Liver (tissue), 9 donors: ENCODE data around the gene SNAPC2. TPM values are rescaled to one million over a fixed set of nuclear protein-coding genes. Genes with fewer than 3 reads are reported as not detected.

Experiments used
- DNase-seq: peaks from one replicate; pipeline ENCODE4 v3.0.0-alpha.2; 2017; ENCODE audit warnings: low spot score
- H3K27ac ChIP-seq, 2 donors: one replicate each; pipeline ENCODE4 v1.7.0; 2013; ENCODE audit warnings: inconsistent platforms in 2 of 2, low read length in 2 of 2, control low read depth in 1 of 2, low read depth in 1 of 2, mild to moderate bottlenecking in 1 of 2
- H3K27me3 ChIP-seq, 4 donors: one replicate each; pipeline versions ENCODE4 v1.6.1 to v1.7.0; 2013; ENCODE audit warnings: low read length in 3 of 4, inconsistent platforms in 1 of 4, mild to moderate bottlenecking in 1 of 4, moderate library complexity in 1 of 4; ENCODE audit not compliant: control insufficient read depth in 4 of 4, insufficient read depth in 4 of 4
- H3K36me3 ChIP-seq, 4 donors: one replicate each; pipeline versions ENCODE4 v1.6.1 to v1.7.0; 2013; ENCODE audit warnings: low read length in 3 of 4, mild to moderate bottlenecking in 3 of 4, low read depth in 1 of 4, moderate library complexity in 1 of 4; ENCODE audit not compliant: control insufficient read depth in 4 of 4, insufficient read depth in 3 of 4
- H3K4me1 ChIP-seq, 4 donors: one replicate each; pipeline versions ENCODE4 v1.6.1 to v1.7.0; 2013; ENCODE audit warnings: low read length in 3 of 4, mild to moderate bottlenecking in 3 of 4, moderate library complexity in 1 of 4; ENCODE audit not compliant: control insufficient read depth in 4 of 4, insufficient read depth in 4 of 4
- H3K4me3 ChIP-seq, 3 donors: one replicate each; pipeline versions ENCODE4 v1.6.1 to v1.7.0; 2013; ENCODE audit warnings: low read length in 3 of 3, control low read depth in 1 of 3, low read depth in 1 of 3, mild to moderate bottlenecking in 1 of 3
- H3K9ac ChIP-seq, 2 donors: one replicate each; pipeline ENCODE4 v1.7.0; 2013; ENCODE audit warnings: low read length in 2 of 2, mild to moderate bottlenecking in 2 of 2, moderate library complexity in 2 of 2, control low read depth in 1 of 2, low read depth in 1 of 2
- H3K9me3 ChIP-seq, 4 donors: one replicate each; pipeline versions ENCODE4 v1.6.1 to v1.7.0; 2013; ENCODE audit warnings: low read length in 3 of 4; ENCODE audit not compliant: control insufficient read depth in 4 of 4
- EGR1 ChIP-seq, 2 donors: IDR thresholded peaks; 2 replicates each; pipeline ENCODE4 v1.6.1; 2016 to 2018; ENCODE audit warnings: antibody characterized with exemption in 2 of 2, low read depth in 2 of 2
- FOXA1 ChIP-seq: IDR thresholded peaks from 2 replicates; pipeline ENCODE4 v1.6.1; 2016; ENCODE audit warnings: antibody characterized with exemption
- GABPA ChIP-seq, 2 donors: IDR thresholded peaks in 1 of 2; conservative IDR thresholded peaks in 1 of 2; 2 replicates each; pipeline ENCODE4 v1.6.1; 2016; ENCODE audit warnings: antibody characterized with exemption in 2 of 2, mild to moderate bottlenecking in 1 of 2, moderate library complexity in 1 of 2
- HNF4A ChIP-seq, 2 donors: conservative IDR thresholded peaks; 2 replicates each; pipeline ENCODE4 v1.6.1; 2016; ENCODE audit warnings: antibody characterized with exemption in 2 of 2, mild to moderate bottlenecking in 2 of 2
- HNF4G ChIP-seq: IDR thresholded peaks from 2 replicates; pipeline ENCODE4 v1.6.1; 2016; ENCODE audit warnings: antibody characterized with exemption
- JUND ChIP-seq, 2 donors: IDR thresholded peaks; 2 replicates each; pipeline ENCODE4 v1.6.1; 2016; ENCODE audit warnings: antibody characterized with exemption in 2 of 2
- NR2F2 ChIP-seq: IDR thresholded peaks from 2 replicates; pipeline ENCODE4 v1.6.1; 2016; ENCODE audit warnings: antibody characterized with exemption
- RAD21 ChIP-seq, 2 donors: IDR thresholded peaks; 2 replicates each; pipeline ENCODE4 v1.6.1; 2016; ENCODE audit warnings: antibody characterized with exemption in 2 of 2, mild to moderate bottlenecking in 2 of 2
- RXRA ChIP-seq, 2 donors: IDR thresholded peaks; 2 replicates each; pipeline ENCODE4 v1.6.1; 2017 to 2018; ENCODE audit warnings: antibody characterized with exemption in 2 of 2, mild to moderate bottlenecking in 1 of 2
- SP1 ChIP-seq: IDR thresholded peaks from 2 replicates; pipeline ENCODE4 v1.6.1; 2018; ENCODE audit warnings: antibody characterized with exemption, mild to moderate bottlenecking
- TAF1 ChIP-seq: conservative IDR thresholded peaks from 2 replicates; pipeline ENCODE4 v1.6.1; 2016; ENCODE audit warnings: antibody characterized with exemption, mild to moderate bottlenecking
- YY1 ChIP-seq: IDR thresholded peaks from 2 replicates; pipeline ENCODE4 v1.6.1; 2016; ENCODE audit warnings: antibody characterized with exemption, mild to moderate bottlenecking
- WGBS: extraction: QIAGEN DNeasy Blood & Tissue Kit; methylation state at CpG from one replicate; pipeline ENCODE4 v1.1.7; 2013; 5-methylcytosine and 5-hydroxymethylcytosine counted together
- polyA plus RNA-seq, 2 donors: library from polyadenylated mRNA; stranded (reverse) in 1 of 2; unstranded in 1 of 2; fragments of 200-250 nt in 1 of 2; fragments of >200 nt in 1 of 2; fragmentation: Nextera tagmentation in 1 of 2; extraction: Ambion mirVana in 1 of 2; gene quantifications; one replicate each; pipeline versions ENCODE4 v1.2.1 to v1.2.3, GENCODE V29; 2013 to 2015
- total RNA-seq, 2 donors: library from RNA; depleted of rRNA; stranded (reverse); fragments of >200 nt; gene quantifications; one replicate each; pipeline ENCODE4 v1.2.3, GENCODE V29; 2014
- TF ChIP-seq, protein P1 (sequence below): IDR thresholded peaks from 2 replicates; pipeline ENCODE4 v1.6.1; 2016; ENCODE audit warnings: antibody characterized with exemption
- TF ChIP-seq, protein P2 (sequence below): IDR thresholded peaks from 2 replicates; pipeline ENCODE4 v1.6.1; 2016; ENCODE audit warnings: antibody characterized with exemption
- TF ChIP-seq, protein P3 (sequence below): IDR thresholded peaks from 2 replicates; pipeline ENCODE4 v1.6.1; 2016; ENCODE audit warnings: antibody characterized with exemption, mild to moderate bottlenecking
- TF ChIP-seq, protein P4 (sequence below): IDR thresholded peaks from 2 replicates; pipeline ENCODE4 v1.6.1; 2016; ENCODE audit warnings: antibody characterized with exemption
- TF ChIP-seq, protein P5 (sequence below): fragments of 150-350 bp; IDR thresholded peaks from 2 replicates; pipeline ENCODE4 v1.5.1; 2017; ENCODE audit warnings: improper control_type of control experiment, low read depth, low read length; ENCODE audit not compliant: missing input control
- donor health status: healthy.
- donor health status: healthy.
- donor health status: healthy.
- donor health status: healthy.
- donor health status: healthy.

The SNAPC2 gene
- total and polyA plus RNA-seq, 4 donors = 2.8 to 7.1 (median 3.3) TPM

DNA sequence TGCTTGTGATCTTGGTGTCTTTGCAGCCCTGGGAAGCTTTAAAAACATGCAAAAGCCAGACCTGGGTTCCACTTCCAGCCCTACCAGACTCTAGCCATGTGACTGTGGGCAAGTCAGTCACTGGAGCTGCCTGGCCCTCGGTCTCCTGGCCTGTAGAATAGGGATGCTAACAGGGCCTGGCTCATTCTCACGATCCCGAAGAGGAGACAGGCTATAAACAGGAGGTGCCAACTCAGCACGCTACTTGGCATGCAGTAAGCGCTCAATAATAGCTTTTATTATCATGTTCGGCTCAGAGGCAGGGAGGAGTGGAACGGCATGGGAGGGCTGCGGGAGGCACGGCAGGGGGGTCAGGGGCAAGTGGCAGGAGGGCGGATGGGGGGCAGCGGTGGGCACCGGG is 4.1 kb downstream of the SNAPC2 start:
- no peak for DNase-seq
- no peaks in the 10 kb centered on the region for H3K9me3 ChIP-seq
- no peak overlapping the region for H3K4me3 ChIP-seq
- H3K9ac ChIP-seq = no peak overlapping the region
- H3K27ac ChIP-seq = no peak overlapping the region
- peaks cover 13 to 30% (median 21%) of the 10 kb centered on the region in 4 donors for H3K4me1 ChIP-seq
- 79% methylated on average over 12 of the region's 12 CpGs for WGBS
- H3K27me3 ChIP-seq = no peaks in the 10 kb centered on the region
- TF ChIP-seq RXRA (IDR thresholded peaks at IDR 0.05) = no peak
- no peak for TF ChIP-seq TAF1
- TF ChIP-seq, protein P1, sequence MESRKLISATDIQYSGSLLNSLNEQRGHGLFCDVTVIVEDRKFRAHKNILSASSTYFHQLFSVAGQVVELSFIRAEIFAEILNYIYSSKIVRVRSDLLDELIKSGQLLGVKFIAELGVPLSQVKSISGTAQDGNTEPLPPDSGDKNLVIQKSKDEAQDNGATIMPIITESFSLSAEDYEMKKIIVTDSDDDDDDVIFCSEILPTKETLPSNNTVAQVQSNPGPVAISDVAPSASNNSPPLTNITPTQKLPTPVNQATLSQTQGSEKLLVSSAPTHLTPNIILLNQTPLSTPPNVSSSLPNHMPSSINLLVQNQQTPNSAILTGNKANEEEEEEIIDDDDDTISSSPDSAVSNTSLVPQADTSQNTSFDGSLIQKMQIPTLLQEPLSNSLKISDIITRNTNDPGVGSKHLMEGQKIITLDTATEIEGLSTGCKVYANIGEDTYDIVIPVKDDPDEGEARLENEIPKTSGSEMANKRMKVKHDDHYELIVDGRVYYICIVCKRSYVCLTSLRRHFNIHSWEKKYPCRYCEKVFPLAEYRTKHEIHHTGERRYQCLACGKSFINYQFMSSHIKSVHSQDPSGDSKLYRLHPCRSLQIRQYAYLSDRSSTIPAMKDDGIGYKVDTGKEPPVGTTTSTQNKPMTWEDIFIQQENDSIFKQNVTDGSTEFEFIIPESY = no peak
- no peak for TF ChIP-seq RAD21 (IDR thresholded peaks at IDR 0.05)
- TF ChIP-seq, protein P2, sequence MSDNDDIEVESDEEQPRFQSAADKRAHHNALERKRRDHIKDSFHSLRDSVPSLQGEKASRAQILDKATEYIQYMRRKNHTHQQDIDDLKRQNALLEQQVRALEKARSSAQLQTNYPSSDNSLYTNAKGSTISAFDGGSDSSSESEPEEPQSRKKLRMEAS = no peak
- TF ChIP-seq GABPA (IDR thresholded peaks at IDR 0.05 in 1 of 2, conservative IDR thresholded peaks at IDR 0.05 in 1 of 2) = no peak
- TF ChIP-seq HNF4A (conservative IDR thresholded peaks at IDR 0.05) = no peak
- TF ChIP-seq HNF4G = no peak
- no peak for TF ChIP-seq JUND (IDR thresholded peaks at IDR 0.05)
- H3K36me3 ChIP-seq = peaks cover 0 to 12% (median 5%) of the 10 kb centered on the region in 4 donors

DNA sequence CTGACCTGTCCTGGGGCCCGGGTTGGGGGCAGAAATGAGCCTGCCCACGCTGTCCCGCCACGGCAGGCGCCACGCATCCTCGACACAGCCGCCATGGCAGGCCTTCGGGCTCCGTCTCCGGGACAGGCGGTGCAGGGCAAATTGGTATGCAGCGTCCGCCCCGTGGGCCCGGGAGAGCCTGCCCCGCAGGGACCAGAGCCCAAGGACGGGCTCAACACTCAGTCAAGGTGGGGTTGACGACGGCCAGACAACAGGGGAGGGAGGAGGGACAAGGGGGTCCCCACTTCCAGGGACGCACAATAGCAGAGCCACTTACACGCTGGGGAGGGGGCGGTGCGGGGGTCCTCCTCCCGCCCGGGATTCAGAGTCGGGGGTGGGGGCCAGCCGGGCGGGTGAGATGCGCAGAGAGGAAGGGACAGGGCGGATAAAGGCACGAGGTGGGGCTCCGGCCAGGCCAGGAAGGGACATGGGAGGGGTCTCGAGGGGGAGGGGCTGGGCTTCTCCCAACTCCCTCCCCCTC is 4.6 kb downstream of the SNAPC2 start:
- Histone ChIP-seq H3K9me3 (no peaks in the 10 kb centered on the region), H3K27me3 (no peaks in the 10 kb centered on the region), H3K36me3 (peaks cover 0 to 12% (median 6%) of the 10 kb centered on the region in 4 donors), H3K27ac (no peak overlapping the region), H3K4me3 (peak overlapping the region in 1 of 3 donors; percentile 55), H3K9ac (no peak overlapping the region), H3K4me1 (peaks cover 13 to 29% (median 20%) of the 10 kb centered on the region in 4 donors)
- WGBS = 46% methylated on average over 34 of the region's 34 CpGs
- TF ChIP-seq, protein P2 = no peak
- TF ChIP-seq NR2F2 (no peak), GABPA (IDR thresholded peaks at IDR 0.05 in 1 of 2, conservative IDR thresholded peaks at IDR 0.05 in 1 of 2) (no peak), JUND (IDR thresholded peaks at IDR 0.05) (no peak), YY1 (no peak), FOXA1 (no peak), TAF1 (no peak), RXRA (IDR thresholded peaks at IDR 0.05) (no peak), SP1 (no peak), HNF4A (conservative IDR thresholded peaks at IDR 0.05) (no peak), HNF4G (no peak), EGR1 (IDR thresholded peaks at IDR 0.05; ENCODE audit: low read depth in 2 of 2) (no peak), RAD21 (IDR thresholded peaks at IDR 0.05) (no peak)
- TF ChIP-seq, protein P1 = no peak
- TF ChIP-seq, protein P3, sequence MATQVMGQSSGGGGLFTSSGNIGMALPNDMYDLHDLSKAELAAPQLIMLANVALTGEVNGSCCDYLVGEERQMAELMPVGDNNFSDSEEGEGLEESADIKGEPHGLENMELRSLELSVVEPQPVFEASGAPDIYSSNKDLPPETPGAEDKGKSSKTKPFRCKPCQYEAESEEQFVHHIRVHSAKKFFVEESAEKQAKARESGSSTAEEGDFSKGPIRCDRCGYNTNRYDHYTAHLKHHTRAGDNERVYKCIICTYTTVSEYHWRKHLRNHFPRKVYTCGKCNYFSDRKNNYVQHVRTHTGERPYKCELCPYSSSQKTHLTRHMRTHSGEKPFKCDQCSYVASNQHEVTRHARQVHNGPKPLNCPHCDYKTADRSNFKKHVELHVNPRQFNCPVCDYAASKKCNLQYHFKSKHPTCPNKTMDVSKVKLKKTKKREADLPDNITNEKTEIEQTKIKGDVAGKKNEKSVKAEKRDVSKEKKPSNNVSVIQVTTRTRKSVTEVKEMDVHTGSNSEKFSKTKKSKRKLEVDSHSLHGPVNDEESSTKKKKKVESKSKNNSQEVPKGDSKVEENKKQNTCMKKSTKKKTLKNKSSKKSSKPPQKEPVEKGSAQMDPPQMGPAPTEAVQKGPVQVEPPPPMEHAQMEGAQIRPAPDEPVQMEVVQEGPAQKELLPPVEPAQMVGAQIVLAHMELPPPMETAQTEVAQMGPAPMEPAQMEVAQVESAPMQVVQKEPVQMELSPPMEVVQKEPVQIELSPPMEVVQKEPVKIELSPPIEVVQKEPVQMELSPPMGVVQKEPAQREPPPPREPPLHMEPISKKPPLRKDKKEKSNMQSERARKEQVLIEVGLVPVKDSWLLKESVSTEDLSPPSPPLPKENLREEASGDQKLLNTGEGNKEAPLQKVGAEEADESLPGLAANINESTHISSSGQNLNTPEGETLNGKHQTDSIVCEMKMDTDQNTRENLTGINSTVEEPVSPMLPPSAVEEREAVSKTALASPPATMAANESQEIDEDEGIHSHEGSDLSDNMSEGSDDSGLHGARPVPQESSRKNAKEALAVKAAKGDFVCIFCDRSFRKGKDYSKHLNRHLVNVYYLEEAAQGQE = no peak
- TF ChIP-seq, protein P4, sequence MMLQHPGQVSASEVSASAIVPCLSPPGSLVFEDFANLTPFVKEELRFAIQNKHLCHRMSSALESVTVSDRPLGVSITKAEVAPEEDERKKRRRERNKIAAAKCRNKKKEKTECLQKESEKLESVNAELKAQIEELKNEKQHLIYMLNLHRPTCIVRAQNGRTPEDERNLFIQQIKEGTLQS = no peak
- TF ChIP-seq, protein P5, sequence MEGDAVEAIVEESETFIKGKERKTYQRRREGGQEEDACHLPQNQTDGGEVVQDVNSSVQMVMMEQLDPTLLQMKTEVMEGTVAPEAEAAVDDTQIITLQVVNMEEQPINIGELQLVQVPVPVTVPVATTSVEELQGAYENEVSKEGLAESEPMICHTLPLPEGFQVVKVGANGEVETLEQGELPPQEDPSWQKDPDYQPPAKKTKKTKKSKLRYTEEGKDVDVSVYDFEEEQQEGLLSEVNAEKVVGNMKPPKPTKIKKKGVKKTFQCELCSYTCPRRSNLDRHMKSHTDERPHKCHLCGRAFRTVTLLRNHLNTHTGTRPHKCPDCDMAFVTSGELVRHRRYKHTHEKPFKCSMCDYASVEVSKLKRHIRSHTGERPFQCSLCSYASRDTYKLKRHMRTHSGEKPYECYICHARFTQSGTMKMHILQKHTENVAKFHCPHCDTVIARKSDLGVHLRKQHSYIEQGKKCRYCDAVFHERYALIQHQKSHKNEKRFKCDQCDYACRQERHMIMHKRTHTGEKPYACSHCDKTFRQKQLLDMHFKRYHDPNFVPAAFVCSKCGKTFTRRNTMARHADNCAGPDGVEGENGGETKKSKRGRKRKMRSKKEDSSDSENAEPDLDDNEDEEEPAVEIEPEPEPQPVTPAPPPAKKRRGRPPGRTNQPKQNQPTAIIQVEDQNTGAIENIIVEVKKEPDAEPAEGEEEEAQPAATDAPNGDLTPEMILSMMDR = no peak
- no peak for DNase-seq
